ENCODE data around the gene FXYD2. TPM values are rescaled to one million over a fixed set of nuclear protein-coding genes. Genes with fewer than 3 reads are reported as not detected.
"Not testable (repeated sequence)": the region's sequence is repeated elsewhere in the genome, so short reads cannot be mapped to it uniquely, and the experiment has no call there.

The FXYD2 gene
- total RNA-seq, 6 experiments from 2014 or later, result 0.40 TPM; not detected in 5

DNA sequence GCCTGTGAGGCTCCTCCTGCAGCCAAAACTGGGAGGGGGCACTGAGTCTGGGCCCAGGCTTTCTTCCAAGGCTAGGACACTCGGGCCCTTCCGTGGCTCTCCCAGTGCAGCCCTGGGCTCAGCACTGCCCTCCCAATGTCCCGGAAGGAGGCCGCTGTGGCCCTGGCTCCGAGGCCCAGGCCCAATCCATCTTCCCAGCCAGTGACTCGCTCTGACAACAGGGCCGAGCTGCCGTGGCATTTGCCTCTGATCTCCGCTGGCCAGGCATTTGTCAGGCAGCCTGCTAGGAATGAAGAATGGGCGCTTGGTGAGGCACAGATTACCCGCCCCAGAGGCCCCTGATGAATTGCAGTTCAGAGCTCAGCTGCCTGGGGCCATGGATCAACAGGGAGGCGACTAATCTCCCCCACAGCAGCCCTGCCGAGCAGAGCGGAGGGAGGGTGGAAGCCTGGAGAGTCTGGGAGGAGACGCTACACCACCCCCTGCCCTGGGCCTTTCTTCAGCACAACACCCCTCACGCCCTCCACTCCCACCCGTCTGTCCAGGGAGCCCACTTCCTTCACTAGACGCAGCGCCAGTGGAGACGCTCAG, 8.3 kb downstream of the FXYD2 start:
- H3K36me3 Mint-ChIP-seq (ENCODE audit: low read depth), result no peaks in the 10 kb centered on the region
- H3K4me3 Mint-ChIP-seq, result no peak overlapping the region
- peaks cover 17% of the 10 kb centered on the region for H3K27me3 Mint-ChIP-seq (ENCODE audit: insufficient read depth)
- peaks cover 22% of the 10 kb centered on the region; the same call in 1 of the 2 replicates for H3K4me1 Mint-ChIP-seq (ENCODE audit: low read depth)
- TF ChIP-seq, protein P1, sequence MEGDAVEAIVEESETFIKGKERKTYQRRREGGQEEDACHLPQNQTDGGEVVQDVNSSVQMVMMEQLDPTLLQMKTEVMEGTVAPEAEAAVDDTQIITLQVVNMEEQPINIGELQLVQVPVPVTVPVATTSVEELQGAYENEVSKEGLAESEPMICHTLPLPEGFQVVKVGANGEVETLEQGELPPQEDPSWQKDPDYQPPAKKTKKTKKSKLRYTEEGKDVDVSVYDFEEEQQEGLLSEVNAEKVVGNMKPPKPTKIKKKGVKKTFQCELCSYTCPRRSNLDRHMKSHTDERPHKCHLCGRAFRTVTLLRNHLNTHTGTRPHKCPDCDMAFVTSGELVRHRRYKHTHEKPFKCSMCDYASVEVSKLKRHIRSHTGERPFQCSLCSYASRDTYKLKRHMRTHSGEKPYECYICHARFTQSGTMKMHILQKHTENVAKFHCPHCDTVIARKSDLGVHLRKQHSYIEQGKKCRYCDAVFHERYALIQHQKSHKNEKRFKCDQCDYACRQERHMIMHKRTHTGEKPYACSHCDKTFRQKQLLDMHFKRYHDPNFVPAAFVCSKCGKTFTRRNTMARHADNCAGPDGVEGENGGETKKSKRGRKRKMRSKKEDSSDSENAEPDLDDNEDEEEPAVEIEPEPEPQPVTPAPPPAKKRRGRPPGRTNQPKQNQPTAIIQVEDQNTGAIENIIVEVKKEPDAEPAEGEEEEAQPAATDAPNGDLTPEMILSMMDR (IDR thresholded peaks at IDR 0.05), result no peak
- DNase-seq, result peak; percentile 70
- peak overlapping the region; percentile 78 for H3K27ac Mint-ChIP-seq
- no peaks in the 10 kb centered on the region for H3K9me3 Mint-ChIP-seq

DNA sequence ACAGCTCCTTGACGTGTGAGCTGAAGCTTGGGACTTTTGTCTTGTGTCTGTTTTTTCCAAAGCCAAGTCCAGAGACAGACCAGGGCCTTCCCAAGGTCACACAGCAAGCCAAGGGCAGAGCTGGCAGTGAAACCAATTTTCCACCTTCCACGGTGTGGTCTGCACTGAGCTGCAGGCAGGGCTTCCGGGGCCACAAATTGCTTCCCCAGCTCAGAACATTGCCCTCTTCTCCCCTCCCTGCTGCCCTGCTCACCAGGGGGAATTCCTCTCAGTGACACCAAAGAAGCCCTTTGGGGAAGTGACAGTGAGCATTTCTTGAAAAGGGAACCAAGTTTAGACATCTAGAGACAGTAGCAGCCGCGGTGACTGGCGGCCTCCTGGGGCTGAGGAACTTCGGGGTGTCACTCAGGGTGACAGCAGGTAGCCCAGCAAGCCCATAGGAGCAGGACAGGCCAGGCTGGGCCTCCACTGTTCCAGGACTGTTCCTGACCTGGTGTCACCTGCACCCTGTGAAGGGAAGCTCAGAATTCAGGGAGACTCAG, 9.2 kb downstream of the FXYD2 start:
- Mint-ChIP-seq H3K4me3 (no peak overlapping the region), H3K27ac (no peak overlapping the region), H3K36me3 (ENCODE audit: low read depth) (no peaks in the 10 kb centered on the region), H3K4me1 (ENCODE audit: low read depth) (peaks cover 22% of the 10 kb centered on the region; the same call in 1 of the 2 replicates), H3K27me3 (ENCODE audit: insufficient read depth) (peaks cover 24% of the 10 kb centered on the region), H3K9me3 (no peaks in the 10 kb centered on the region)
- TF ChIP-seq, protein P1 (IDR thresholded peaks at IDR 0.05), result no peak
- no peak for DNase-seq

DNA sequence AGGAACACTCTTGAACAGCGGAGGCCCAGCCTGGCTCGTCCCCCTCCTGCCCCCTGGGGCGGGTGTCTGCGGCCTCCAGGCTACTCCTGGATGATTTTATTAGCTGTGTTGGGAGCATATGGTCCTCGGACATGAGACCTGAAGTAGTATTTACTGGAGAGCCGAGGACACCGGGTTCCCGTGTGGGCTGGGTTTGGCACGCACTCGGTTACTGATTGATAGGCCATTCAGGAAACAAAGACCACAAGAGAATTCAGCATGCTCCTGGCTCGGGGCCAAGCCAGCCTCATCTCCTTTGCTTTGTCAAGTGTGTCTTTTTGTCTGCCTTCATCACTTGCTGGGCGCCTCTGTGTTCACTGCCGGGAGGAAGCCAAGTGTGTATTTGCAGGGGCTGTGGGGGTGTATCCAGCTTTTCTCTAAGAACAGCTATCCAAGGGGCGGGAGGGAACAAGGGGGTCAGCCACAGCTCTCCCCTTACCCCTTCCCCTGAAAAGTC, 9.7 kb downstream of the FXYD2 start:
- Mint-ChIP-seq H3K4me1 (ENCODE audit: low read depth) (peaks cover 22% of the 10 kb centered on the region; the same call in 1 of the 2 replicates), H3K36me3 (ENCODE audit: low read depth) (no peaks in the 10 kb centered on the region), H3K9me3 (no peaks in the 10 kb centered on the region), H3K4me3 (no peak overlapping the region), H3K27me3 (ENCODE audit: insufficient read depth) (peaks cover 25% of the 10 kb centered on the region), H3K27ac (no peak overlapping the region)
- TF ChIP-seq, protein P1 (IDR thresholded peaks at IDR 0.05), result no peak
- no peak for DNase-seq

DNA sequence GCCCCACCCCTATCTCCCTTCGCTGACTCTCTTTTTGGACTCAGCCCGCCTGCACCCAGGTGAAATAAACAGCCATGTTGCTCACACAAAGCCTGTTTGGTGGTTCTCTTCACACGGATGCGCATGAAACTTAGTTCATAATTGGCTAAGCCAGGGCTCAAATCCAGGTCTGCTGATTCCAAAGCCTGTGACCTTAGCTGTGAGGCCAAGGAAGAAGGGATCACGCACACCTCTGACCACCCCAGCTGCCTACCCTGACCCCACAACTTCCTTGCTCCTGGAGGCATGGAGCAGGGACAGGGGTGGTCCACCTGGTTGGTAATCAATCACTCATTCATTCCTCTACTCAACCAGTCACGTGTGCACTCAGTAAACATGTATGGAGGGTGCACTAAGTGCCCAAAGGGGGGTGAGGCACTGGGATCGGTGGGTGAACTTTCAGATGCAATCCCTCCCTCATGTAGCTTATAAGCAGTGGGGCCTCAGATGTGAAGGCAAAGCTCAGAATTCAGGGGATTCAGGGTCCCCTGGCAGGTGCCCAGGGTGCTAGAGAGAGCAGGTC, 10.3 kb downstream of the FXYD2 start:
- H3K9me3 Mint-ChIP-seq, result no peaks in the 10 kb centered on the region
- no peak for DNase-seq
- TF ChIP-seq, protein P1 (IDR thresholded peaks at IDR 0.05), result no peak
- no peaks in the 10 kb centered on the region for H3K36me3 Mint-ChIP-seq (ENCODE audit: low read depth)
- H3K4me3 Mint-ChIP-seq, result no peak overlapping the region
- no peak overlapping the region for H3K27ac Mint-ChIP-seq
- H3K4me1 Mint-ChIP-seq (ENCODE audit: low read depth), result peaks cover 22% of the 10 kb centered on the region; the same call in 1 of the 2 replicates
- H3K27me3 Mint-ChIP-seq (ENCODE audit: insufficient read depth), result peaks cover 25% of the 10 kb centered on the region

DNA sequence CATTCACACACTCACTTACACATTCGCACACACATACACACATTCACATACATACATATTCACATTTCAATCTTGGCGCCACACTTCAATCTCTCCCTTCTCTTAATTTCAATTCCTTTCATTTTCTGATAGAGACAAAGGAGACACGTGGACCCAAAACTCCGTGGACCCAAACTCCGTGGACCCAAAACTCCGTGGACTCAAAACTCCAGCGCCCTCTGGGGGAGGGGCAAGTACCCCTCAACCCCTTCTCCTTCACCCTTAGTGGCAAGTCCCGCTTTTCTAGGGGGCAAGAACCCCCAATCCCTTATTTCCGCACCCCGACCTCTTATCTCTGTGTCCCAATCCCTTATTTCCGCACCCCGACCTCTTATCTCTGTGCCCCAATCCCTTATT, 14.5 kb downstream of the FXYD2 start:
- not testable (repeated sequence) for H3K4me3 Mint-ChIP-seq; H3K36me3 Mint-ChIP-seq (ENCODE audit: low read depth); DNase-seq; H3K27ac Mint-ChIP-seq; H3K9me3 Mint-ChIP-seq; H3K4me1 Mint-ChIP-seq (ENCODE audit: low read depth)
- peaks cover 30% of the 10 kb centered on the region for H3K27me3 Mint-ChIP-seq (ENCODE audit: insufficient read depth)

Measured in HFFc6 (cell line).